Inferior parietal cortex (tissue), 1 donor: ENCODE data around the gene THOP1.

Experiments used
- DNase-seq: peaks from one replicate; pipeline ENCODE4 v3.0.0-alpha.2; 2016; ENCODE audit errors: extremely low spot score

The THOP1 gene

GRCh38 chr19:2785244-2785997 lies at the start of gene THOP1:
THOP1 (plus strand) TSS chr19:2785503; CDS start chr19:2785663, 160 bp downstream.
- peak; percentile 97 for DNase-seq

GRCh38 chr19:2736550-2737190 lies 48.6 kb upstream of the THOP1 start:
- DNase-seq = no peak

GRCh38 chr19:2739602-2740313 lies 45.5 kb upstream of the THOP1 start, which contains the start of gene SLC39A3:
SLC39A3 (minus strand) TSS chr19:2740017; CDS start chr19:2737257, 2,760 bp downstream.
- DNase-seq = peak; percentile 98

- no peak for DNase-seq
Measured at GRCh38 chr19:2740314-2740656, 45.0 kb upstream of the THOP1 start.

- peak; percentile 65 for DNase-seq
Measured at GRCh38 chr19:2743099-2743498, 42.2 kb upstream of the THOP1 start.

GRCh38 chr19:2744113-2744512 lies 41.2 kb upstream of the THOP1 start:
- no peak for DNase-seq

GRCh38 chr19:2747349-2747748 lies 38.0 kb upstream of the THOP1 start:
- no peak for DNase-seq

- no peak for DNase-seq
Measured at GRCh38 chr19:2750808-2751437, 34.4 kb upstream of the THOP1 start.

GRCh38 chr19:2751438-2751830 lies 33.9 kb upstream of the THOP1 start:
- no peak for DNase-seq

- DNase-seq = no peak
Measured at GRCh38 chr19:2754659-2755447, 30.4 kb upstream of the THOP1 start.

GRCh38 chr19:2755448-2755705 lies 29.9 kb upstream of the THOP1 start:
- DNase-seq = no peak

GRCh38 chr19:2755811-2756210 lies 29.5 kb upstream of the THOP1 start:
- DNase-seq = no peak

GRCh38 chr19:2756477-2756876 lies 28.8 kb upstream of the THOP1 start:
- no peak for DNase-seq

- DNase-seq = no peak
Measured at GRCh38 chr19:2756921-2757881, 28.1 kb upstream of the THOP1 start.

GRCh38 chr19:2758601-2759313 lies 26.5 kb upstream of the THOP1 start:
- DNase-seq = no peak

- DNase-seq = no peak
Measured at GRCh38 chr19:2759362-2759761, 25.9 kb upstream of the THOP1 start.

- DNase-seq = no peak
Measured at GRCh38 chr19:2759965-2760364, 25.3 kb upstream of the THOP1 start.

- DNase-seq = no peak
Measured at GRCh38 chr19:2761309-2761677, 24.0 kb upstream of the THOP1 start.

- no peak for DNase-seq
Measured at GRCh38 chr19:2761876-2762782, 23.2 kb upstream of the THOP1 start.
